NB4 (cell line): ENCODE data around the gene MEIS1.

Source experiments
- CTCF ChIP-seq: IDR thresholded peaks from one replicate; pipeline ENCODE4 v1.5.1; 2012; ENCODE audit warnings: low read depth, low read length
- MAX ChIP-seq: IDR thresholded peaks from 2 replicates; pipeline ENCODE4 v1.6.1; 2011; ENCODE audit warnings: low read depth, low read length
- POLR2A ChIP-seq: IDR thresholded peaks from 2 replicates; pipeline ENCODE4 v1.6.1; 2011; ENCODE audit warnings: mild to moderate bottlenecking; ENCODE audit not compliant: insufficient read length; ENCODE audit errors: extremely low read depth

- no peak for TF ChIP-seq CTCF
- TF ChIP-seq MAX: no peak
- no peak for TF ChIP-seq POLR2A
Measured at GRCh38 chr2:66582987-66583880, 148.3 kb downstream of the MEIS1 start.
